Measurements from ENCODE around the gene CNGA2. TPM values are rescaled to one million over a fixed set of nuclear protein-coding genes. Genes with fewer than 3 reads are reported as not detected.

The CNGA2 gene
- total RNA-seq, 1 experiment from 2014 or later: not detected

DNA sequence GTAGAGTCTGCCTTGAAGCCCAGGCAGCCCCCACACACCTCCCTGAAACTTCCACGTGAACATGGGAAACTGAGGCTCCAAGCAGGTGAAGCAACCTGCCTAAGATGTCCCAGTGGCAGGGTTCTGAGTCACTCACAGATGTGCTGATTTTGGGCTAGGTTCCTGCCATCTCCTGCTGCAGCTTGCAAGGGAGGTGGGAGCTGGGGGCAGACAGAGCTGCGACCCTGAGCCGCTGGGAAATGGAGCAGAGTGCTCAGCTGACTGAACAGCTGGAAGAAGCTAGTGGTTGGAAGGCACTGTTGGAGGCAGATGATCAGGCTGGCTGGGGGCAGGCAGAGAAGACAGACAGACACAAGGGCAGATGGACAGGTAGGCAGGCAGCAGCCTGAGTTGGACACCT is 22.3 kb upstream of the CNGA2 start:
- intact Hi-C loops (cut with micrococcal nuclease): loop anchor here (5.0 kb wide), 1 partner anchor 925 kb away; the partner anchor contains the start of gene GABRQ
- DNase-seq (ENCODE audit: low read depth, low spot score) (no peak), ATAC-seq (no peak)

DNA sequence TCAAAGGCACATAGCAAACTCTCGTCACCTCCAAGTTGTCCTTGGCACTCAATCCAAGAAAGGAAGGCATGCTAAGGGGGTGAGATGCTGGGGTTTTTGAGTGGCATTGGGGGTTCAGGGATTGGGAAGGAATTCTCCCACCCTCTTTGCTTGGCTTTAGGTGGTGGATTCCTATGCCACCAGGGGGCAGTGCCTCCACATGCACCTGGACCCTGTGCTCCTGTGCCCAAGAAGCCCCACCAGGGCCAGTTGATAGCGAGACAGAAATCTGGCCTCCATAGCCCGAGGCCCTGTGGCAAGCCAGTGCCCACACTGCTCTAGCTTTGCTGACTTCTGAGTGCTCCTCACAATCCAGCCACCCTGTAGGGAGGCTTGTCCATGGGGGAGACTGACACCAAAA is 20.7 kb upstream of the CNGA2 start:
- H3K27me3 ChIP-seq (ENCODE audit: insufficient read depth, low read length): peaks cover 4% of the 10 kb centered on the region; the same call in 1 of the 2 replicates
- TF ChIP-seq EGR1 (IDR thresholded peaks at IDR 0.05; ENCODE audit: low read depth): no peak
- TF ChIP-seq, protein P1, sequence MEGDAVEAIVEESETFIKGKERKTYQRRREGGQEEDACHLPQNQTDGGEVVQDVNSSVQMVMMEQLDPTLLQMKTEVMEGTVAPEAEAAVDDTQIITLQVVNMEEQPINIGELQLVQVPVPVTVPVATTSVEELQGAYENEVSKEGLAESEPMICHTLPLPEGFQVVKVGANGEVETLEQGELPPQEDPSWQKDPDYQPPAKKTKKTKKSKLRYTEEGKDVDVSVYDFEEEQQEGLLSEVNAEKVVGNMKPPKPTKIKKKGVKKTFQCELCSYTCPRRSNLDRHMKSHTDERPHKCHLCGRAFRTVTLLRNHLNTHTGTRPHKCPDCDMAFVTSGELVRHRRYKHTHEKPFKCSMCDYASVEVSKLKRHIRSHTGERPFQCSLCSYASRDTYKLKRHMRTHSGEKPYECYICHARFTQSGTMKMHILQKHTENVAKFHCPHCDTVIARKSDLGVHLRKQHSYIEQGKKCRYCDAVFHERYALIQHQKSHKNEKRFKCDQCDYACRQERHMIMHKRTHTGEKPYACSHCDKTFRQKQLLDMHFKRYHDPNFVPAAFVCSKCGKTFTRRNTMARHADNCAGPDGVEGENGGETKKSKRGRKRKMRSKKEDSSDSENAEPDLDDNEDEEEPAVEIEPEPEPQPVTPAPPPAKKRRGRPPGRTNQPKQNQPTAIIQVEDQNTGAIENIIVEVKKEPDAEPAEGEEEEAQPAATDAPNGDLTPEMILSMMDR (IDR thresholded peaks at IDR 0.05 in 2 of 3, conservative IDR thresholded peaks at IDR 0.05 in 1 of 3; ENCODE audit: borderline replicate concordance in 1 of 3, insufficient read depth in 1 of 3, low read depth in 2 of 3, low read length in 2 of 3): peak; percentile 44 to 69 (median 59)
- no peak for TF ChIP-seq POLR2AphosphoS5 (IDR thresholded peaks at IDR 0.05; ENCODE audit: low read depth, low read length)
- peak; percentile 62 for TF ChIP-seq RAD21 (IDR thresholded peaks at IDR 0.05; ENCODE audit: low read depth)
- TF ChIP-seq, protein P2, sequence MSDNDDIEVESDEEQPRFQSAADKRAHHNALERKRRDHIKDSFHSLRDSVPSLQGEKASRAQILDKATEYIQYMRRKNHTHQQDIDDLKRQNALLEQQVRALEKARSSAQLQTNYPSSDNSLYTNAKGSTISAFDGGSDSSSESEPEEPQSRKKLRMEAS (IDR thresholded peaks at IDR 0.05): no peak
- no peak for TF ChIP-seq EZH2phosphoT487 (IDR thresholded peaks at IDR 0.05; ENCODE audit: borderline replicate concordance)
- H3K27ac ChIP-seq (ENCODE audit: low read depth, low read length): no peak overlapping the region
- ChIA-PET RAD21 (ENCODE audit: low non-redundant PET in 1 of 2, low total read pairs in 2 of 2, uncharacterized antibody in 2 of 2, unreplicated experiment in 2 of 2) (no interaction called here), CTCF (interaction anchor here (1.3 kb wide), 1 partner anchor 40 kb away, joined by 4 read pairs; no protein-coding TSS in a partner anchor), POLR2A (no interaction called here)
- H3K36me3 ChIP-seq (ENCODE audit: control insufficient read depth in 1 of 2, insufficient read depth in 2 of 2, low read length in 2 of 2): no peaks in the 10 kb centered on the region
- no peak overlapping the region for H2AFZ ChIP-seq (ENCODE audit: low read depth, low read length, poor library complexity, severe bottlenecking)
- no peaks in the 10 kb centered on the region for H3K9me2 ChIP-seq (ENCODE audit: insufficient read depth)
- peak; percentile 86 for ATAC-seq
- no peak overlapping the region for H3K4me2 ChIP-seq (ENCODE audit: low read length)
- no peaks in the 10 kb centered on the region for H3K9me3 ChIP-seq (ENCODE audit: control insufficient read depth in 1 of 2, insufficient read depth in 1 of 2, low read depth in 1 of 2, low read length in 2 of 2)
- no peak overlapping the region for H3K9ac ChIP-seq (ENCODE audit: low read length)
- no peaks in the 10 kb centered on the region for H3K4me1 ChIP-seq (ENCODE audit: control insufficient read depth in 1 of 2, insufficient read depth in 2 of 2, low read length in 2 of 2)
- H4K20me1 ChIP-seq (ENCODE audit: insufficient read depth): no peaks in the 10 kb centered on the region
- peak; percentile 2 for DNase-seq (ENCODE audit: low read depth, low spot score)
- no peaks in the 10 kb centered on the region for H3K79me2 ChIP-seq (ENCODE audit: insufficient read depth, low read length)
- intact Hi-C loops (cut with micrococcal nuclease): loop anchor here (5.0 kb wide), 1 partner anchor 923 kb away; the partner anchor contains the start of gene GABRQ
- BruUV-seq (replicated peaks): no TSS peak
- no peak overlapping the region for H3K4me3 ChIP-seq (replicated peaks in 1 of 2; ENCODE audit: low read depth in 1 of 2, low read length in 2 of 2)

More for the DNA sequence above, 22.3 kb upstream of the CNGA2 start:
- ChIA-PET POLR2A (no interaction called here), RAD21 (ENCODE audit: low non-redundant PET in 1 of 2, low total read pairs in 2 of 2, uncharacterized antibody in 2 of 2, unreplicated experiment in 2 of 2) (no interaction called here), CTCF (no interaction called here)
- Histone ChIP-seq H2AFZ (ENCODE audit: low read depth, low read length, poor library complexity, severe bottlenecking) (no peak overlapping the region), H3K9me2 (ENCODE audit: insufficient read depth) (no peaks in the 10 kb centered on the region), H3K4me1 (ENCODE audit: control insufficient read depth in 1 of 2, insufficient read depth in 2 of 2, low read length in 2 of 2) (no peaks in the 10 kb centered on the region), H3K4me3 (replicated peaks in 1 of 2; ENCODE audit: low read depth in 1 of 2, low read length in 2 of 2) (no peak overlapping the region), H3K27me3 (ENCODE audit: insufficient read depth, low read length) (peaks cover 4% of the 10 kb centered on the region; the same call in 1 of the 2 replicates), H3K9ac (ENCODE audit: low read length) (no peak overlapping the region), H3K4me2 (ENCODE audit: low read length) (no peak overlapping the region), H3K9me3 (ENCODE audit: control insufficient read depth in 1 of 2, insufficient read depth in 1 of 2, low read depth in 1 of 2, low read length in 2 of 2) (no peaks in the 10 kb centered on the region), H4K20me1 (ENCODE audit: insufficient read depth) (no peaks in the 10 kb centered on the region), H3K27ac (ENCODE audit: low read depth, low read length) (no peak overlapping the region), H3K36me3 (ENCODE audit: control insufficient read depth in 1 of 2, insufficient read depth in 2 of 2, low read length in 2 of 2) (no peaks in the 10 kb centered on the region), H3K79me2 (ENCODE audit: insufficient read depth, low read length) (no peaks in the 10 kb centered on the region)
- BruUV-seq (replicated peaks): no TSS peak
- no peak for TF ChIP-seq SRF (IDR thresholded peaks at IDR 0.05; ENCODE audit: low read depth)
- no peak for TF ChIP-seq ZNF274 (IDR thresholded peaks at IDR 0.05; ENCODE audit: low read depth, low read length)
- TF ChIP-seq POLR2AphosphoS5 (IDR thresholded peaks at IDR 0.05; ENCODE audit: low read depth, low read length): no peak
- TF ChIP-seq JUND (IDR thresholded peaks at IDR 0.05): no peak
- TF ChIP-seq TCF7L2 (IDR thresholded peaks at IDR 0.05; ENCODE audit: borderline replicate concordance, extremely low read depth, insufficient read depth, insufficient read length): no peak
- TF ChIP-seq CBX3 (IDR thresholded peaks at IDR 0.05; ENCODE audit: low read depth): no peak
- no peak for TF ChIP-seq EZH2phosphoT487 (IDR thresholded peaks at IDR 0.05; ENCODE audit: borderline replicate concordance)
- no peak for TF ChIP-seq CEBPB (IDR thresholded peaks at IDR 0.05; ENCODE audit: low read depth)
